Vagina (tissue), 2 donors: ENCODE data around the gene WDR26.

Experiments used
- CTCF ChIP-seq, 3 experiments: fragments of 450-650 bp in 2 of 3; fragments of 200-600 bp in 1 of 3; sonication (generic) in 1 of 3; IDR thresholded peaks; one replicate each; pipeline ENCODE4 v1.5.1; 2017 to 2019; ENCODE audit warnings: antibody characterized with exemption in 3 of 3, mild to moderate bottlenecking in 2 of 3, moderate library complexity in 2 of 3
- POLR2A ChIP-seq, 2 donors: fragments of 450-650 bp; IDR thresholded peaks; one replicate each; pipeline ENCODE4 v1.6.1; 2017; ENCODE audit warnings: antibody characterized with exemption in 2 of 2, mild to moderate bottlenecking in 2 of 2, moderate library complexity in 2 of 2
- POLR2AphosphoS5 ChIP-seq, 2 donors: sonication (generic); formaldehyde crosslinking; IDR thresholded peaks; one replicate each; pipeline ENCODE4 v1.9.0; 2017; ENCODE audit warnings: antibody characterized with exemption in 2 of 2, mild to moderate bottlenecking in 2 of 2, low read depth in 1 of 2; ENCODE audit not compliant: insufficient read depth in 1 of 2

- no peak for TF ChIP-seq POLR2A (IDR thresholded peaks at IDR 0.05)
- TF ChIP-seq CTCF (IDR thresholded peaks at IDR 0.05) = no peak
- no peak for TF ChIP-seq POLR2AphosphoS5 (IDR thresholded peaks at IDR 0.05; ENCODE audit: insufficient read depth in 1 of 2, low read depth in 1 of 2)
These were observed 32.0 kb downstream of the WDR26 start for GRCh38 chr1:224402472-224403036.
